Skeletal muscle satellite cell (primary cell): ENCODE data around the gene TMEM200B. TPM values are rescaled to one million over a fixed set of nuclear protein-coding genes. Genes with fewer than 3 reads are reported as not detected.

ENCODE experiments used
- H3K27me3 ChIP-seq: 2 replicates; pipeline ENCODE4 v1.7.0; 2013; ENCODE audit warnings: low read length; ENCODE audit not compliant: control insufficient read depth, insufficient read depth
- H3K36me3 ChIP-seq: 2 replicates; pipeline ENCODE4 v1.7.0; 2013; ENCODE audit warnings: mild to moderate bottlenecking, control low read depth, low read length; ENCODE audit not compliant: insufficient read depth
- H3K4me1 ChIP-seq: 2 replicates; pipeline ENCODE4 v1.7.0; 2013; ENCODE audit warnings: low read length; ENCODE audit not compliant: control insufficient read depth, insufficient read depth
- H3K4me2 ChIP-seq: 2 replicates; pipeline ENCODE4 v1.7.0; 2013; ENCODE audit warnings: mild to moderate bottlenecking, low read length
- H3K4me3 ChIP-seq: 2 replicates; pipeline ENCODE4 v1.7.0; 2013; ENCODE audit warnings: low read length
- H3K9ac ChIP-seq: 2 replicates; pipeline ENCODE4 v1.7.0; 2013; ENCODE audit warnings: mild to moderate bottlenecking, low read depth, low read length, moderate library complexity
- H3K9me3 ChIP-seq: replicated peaks from 2 replicates; pipeline ENCODE4 v1.7.0; 2013; ENCODE audit warnings: mild to moderate bottlenecking, control low read depth, low read length
- total RNA-seq: library from RNA; depleted of rRNA; stranded (reverse); fragments of >200 nt; gene quantifications from 2 replicates; pipeline ENCODE4 v1.2.3, GENCODE V29; 2012; rRNA removed

Gene TMEM200B
- total RNA-seq = 3.8 and 7.4 TPM in 2 replicates

GRCh38 chr1:29123887-29124365, at the start of gene TMEM200B:
TMEM200B (minus strand) TSS chr1:29123903; CDS start chr1:29121828, 2,075 bp downstream.
- peaks cover 25% of the 10 kb centered on the region for H3K4me1 ChIP-seq
- no peaks in the 10 kb centered on the region for H3K9me3 ChIP-seq
- no peaks in the 10 kb centered on the region for H3K36me3 ChIP-seq
- H3K27me3 ChIP-seq = peaks cover 29% of the 10 kb centered on the region
- H3K9ac ChIP-seq = peak within 1 kb of the TSS; percentile 88
- peak within 1 kb of the TSS; percentile 84 for H3K4me3 ChIP-seq
- peak within 1 kb of the TSS; percentile 89 for H3K4me2 ChIP-seq

GRCh38 chr1:29172415-29172939, 48.8 kb upstream of the TMEM200B start:
- H3K4me1 ChIP-seq = peaks cover 25% of the 10 kb centered on the region
- peaks cover 8% of the 10 kb centered on the region for H3K36me3 ChIP-seq
- H3K4me3 ChIP-seq = no peak overlapping the region
- H3K9me3 ChIP-seq = no peaks in the 10 kb centered on the region
- H3K9ac ChIP-seq = no peak overlapping the region
- H3K4me2 ChIP-seq = no peak overlapping the region
- no peaks in the 10 kb centered on the region for H3K27me3 ChIP-seq

DNA sequence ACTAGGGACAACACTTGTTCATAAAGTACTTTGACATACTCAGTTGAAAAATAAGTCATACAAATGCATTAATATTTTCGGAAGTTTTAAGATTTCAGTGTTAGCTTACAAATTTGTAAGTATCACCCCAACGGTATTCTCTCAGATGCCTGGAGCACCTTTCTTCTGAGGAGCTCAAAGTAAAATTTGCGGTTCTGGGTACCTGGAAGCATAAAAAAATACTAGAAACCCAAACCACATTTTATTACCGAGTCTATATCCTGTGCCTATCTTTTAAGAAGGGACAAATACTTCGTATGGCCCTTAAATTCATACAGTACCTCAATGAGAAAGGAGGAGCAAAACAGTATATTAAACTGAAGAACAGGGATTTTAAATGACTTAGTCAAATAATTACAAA, 47.8 kb upstream of the TMEM200B start:
- Histone ChIP-seq H3K36me3 (peaks cover 11% of the 10 kb centered on the region), H3K9me3 (no peaks in the 10 kb centered on the region), H3K9ac (no peak overlapping the region), H3K4me1 (peaks cover 16% of the 10 kb centered on the region), H3K4me2 (peak overlapping the region; percentile 21), H3K4me3 (no peak overlapping the region), H3K27me3 (no peaks in the 10 kb centered on the region)

DNA sequence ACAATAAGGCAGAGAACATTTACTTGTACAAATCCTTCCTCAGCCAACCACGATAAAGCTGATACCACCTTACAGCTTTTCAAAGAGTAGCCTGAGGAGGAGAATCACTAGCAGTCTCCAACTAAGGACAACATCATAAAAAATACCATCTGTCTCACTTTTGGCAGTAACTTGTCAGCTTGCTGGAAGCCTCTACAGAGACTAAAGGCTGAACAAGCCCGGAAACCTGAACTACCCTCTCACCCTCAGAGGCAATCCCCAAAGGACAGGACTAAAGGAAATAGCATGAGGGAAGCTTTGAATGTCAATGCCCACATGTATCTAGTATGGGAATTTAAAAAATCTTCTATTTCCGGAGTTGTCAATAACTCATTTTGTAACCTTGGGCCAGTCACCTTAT, 47.4 kb upstream of the TMEM200B start:
- H3K4me3 ChIP-seq = no peak overlapping the region
- no peaks in the 10 kb centered on the region for H3K27me3 ChIP-seq
- H3K9me3 ChIP-seq = no peaks in the 10 kb centered on the region
- no peak overlapping the region for H3K9ac ChIP-seq
- peaks cover 11% of the 10 kb centered on the region for H3K4me1 ChIP-seq
- peaks cover 15% of the 10 kb centered on the region for H3K36me3 ChIP-seq
- H3K4me2 ChIP-seq = peak overlapping the region; percentile 21

GRCh38 chr1:29169976-29170375, 46.3 kb upstream of the TMEM200B start:
- H3K4me2 ChIP-seq = no peak overlapping the region
- no peaks in the 10 kb centered on the region for H3K27me3 ChIP-seq
- no peak overlapping the region for H3K9ac ChIP-seq
- peaks cover 26% of the 10 kb centered on the region for H3K36me3 ChIP-seq
- peaks cover 11% of the 10 kb centered on the region for H3K4me1 ChIP-seq
- H3K4me3 ChIP-seq = no peak overlapping the region
- no peaks in the 10 kb centered on the region for H3K9me3 ChIP-seq

DNA sequence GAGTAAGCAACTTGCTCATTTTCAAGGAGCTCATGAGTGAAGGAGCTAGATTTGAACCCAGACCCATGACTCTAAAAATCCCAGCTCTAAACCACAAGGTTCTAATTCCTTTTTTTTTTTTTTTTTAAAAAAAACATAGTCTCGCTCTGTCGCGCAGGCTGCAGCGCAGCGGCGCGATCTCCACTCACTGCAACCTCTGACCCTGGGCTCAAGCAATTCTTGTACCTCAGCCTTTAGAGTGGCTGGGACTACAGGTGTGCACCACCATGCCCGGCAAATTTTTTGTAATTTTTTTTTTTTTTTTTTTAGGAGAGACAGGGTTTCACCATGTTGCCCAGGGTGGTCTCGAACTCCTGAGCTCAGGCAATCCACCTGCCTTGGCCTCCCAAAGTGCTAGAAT, 44.2 kb upstream of the TMEM200B start:
- Histone ChIP-seq H3K36me3 (peaks cover 46% of the 10 kb centered on the region), H3K27me3 (no peaks in the 10 kb centered on the region), H3K4me1 (peaks cover 11% of the 10 kb centered on the region), H3K4me3 (no peak overlapping the region), H3K9me3 (no peaks in the 10 kb centered on the region), H3K4me2 (no peak overlapping the region), H3K9ac (no peak overlapping the region)

GRCh38 chr1:29166291-29166878, 42.7 kb upstream of the TMEM200B start:
- no peak overlapping the region for H3K4me2 ChIP-seq
- no peak overlapping the region for H3K4me3 ChIP-seq
- H3K9ac ChIP-seq = no peak overlapping the region
- H3K36me3 ChIP-seq = peaks cover 52% of the 10 kb centered on the region
- H3K27me3 ChIP-seq = no peaks in the 10 kb centered on the region
- peaks cover 15% of the 10 kb centered on the region for H3K4me1 ChIP-seq
- no peaks in the 10 kb centered on the region for H3K9me3 ChIP-seq

DNA sequence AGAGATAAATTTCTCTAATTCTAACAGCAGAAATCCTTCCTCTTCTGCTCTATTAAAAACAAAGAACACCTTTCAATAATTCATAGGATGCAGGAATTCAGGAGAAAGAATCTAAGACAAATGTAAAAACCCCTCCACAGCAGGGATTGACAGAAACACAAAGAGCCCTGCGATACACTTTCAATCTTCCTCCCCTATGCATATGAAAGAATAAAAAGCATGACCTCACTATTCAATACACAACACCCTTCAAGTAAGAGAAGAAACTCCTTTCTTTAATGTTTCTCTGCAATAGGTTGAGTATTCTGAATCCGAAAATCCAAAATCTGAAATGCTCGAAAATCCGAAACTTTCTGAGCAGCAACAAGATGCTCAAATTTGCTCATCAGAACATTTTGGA, 40.9 kb upstream of the TMEM200B start:
- no peak overlapping the region for H3K4me3 ChIP-seq
- peaks cover 65% of the 10 kb centered on the region for H3K36me3 ChIP-seq
- H3K27me3 ChIP-seq = no peaks in the 10 kb centered on the region
- H3K9ac ChIP-seq = no peak overlapping the region
- H3K9me3 ChIP-seq = no peaks in the 10 kb centered on the region
- H3K4me2 ChIP-seq = no peak overlapping the region
- H3K4me1 ChIP-seq = peaks cover 7% of the 10 kb centered on the region

DNA sequence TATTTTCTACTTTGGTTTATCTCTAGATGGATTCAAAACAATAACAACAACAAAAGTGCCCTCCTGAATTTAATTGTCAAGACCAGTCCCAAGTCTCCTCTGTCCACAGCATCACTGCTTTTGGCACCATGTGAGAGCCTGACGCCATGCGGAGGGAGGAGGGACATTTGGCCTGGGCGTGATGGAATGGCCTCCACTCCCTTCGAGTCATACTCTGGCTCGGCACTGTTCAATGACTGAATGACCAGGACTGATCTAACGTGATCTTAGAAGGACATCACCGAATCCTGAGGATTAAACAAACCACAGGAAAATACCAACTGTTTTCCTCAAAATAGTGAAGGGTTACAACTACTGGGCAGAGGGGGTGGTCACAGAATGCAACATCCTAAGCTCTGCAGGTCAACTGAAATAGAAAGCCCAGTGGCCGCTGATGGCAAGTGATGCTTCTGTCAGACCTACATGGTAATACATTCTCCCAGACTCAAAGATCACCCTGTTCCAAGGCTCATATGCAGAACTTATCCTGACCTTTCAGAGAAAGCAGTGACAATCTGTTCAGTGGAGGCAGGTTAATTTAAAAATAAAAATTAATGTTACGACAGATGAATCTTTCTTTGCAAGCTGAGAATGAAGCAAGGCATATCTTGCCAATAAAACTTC, 38.9 kb upstream of the TMEM200B start:
- H3K4me3 ChIP-seq = no peak overlapping the region
- H3K27me3 ChIP-seq = no peaks in the 10 kb centered on the region
- peaks cover 80% of the 10 kb centered on the region for H3K36me3 ChIP-seq
- H3K4me2 ChIP-seq = peak overlapping the region; percentile 13
- H3K9ac ChIP-seq = no peak overlapping the region
- H3K4me1 ChIP-seq = peaks cover 7% of the 10 kb centered on the region
- no peaks in the 10 kb centered on the region for H3K9me3 ChIP-seq

- Histone ChIP-seq H3K4me2 (no peak overlapping the region), H3K36me3 (peaks cover 84% of the 10 kb centered on the region), H3K9ac (no peak overlapping the region), H3K27me3 (no peaks in the 10 kb centered on the region), H3K4me1 (peaks cover 7% of the 10 kb centered on the region), H3K4me3 (no peak overlapping the region), H3K9me3 (no peaks in the 10 kb centered on the region)
Observed at GRCh38 chr1:29162025-29162424, 38.3 kb upstream of the TMEM200B start.

GRCh38 chr1:29159773-29160172, 36.1 kb upstream of the TMEM200B start:
- Histone ChIP-seq H3K36me3 (peaks cover 81% of the 10 kb centered on the region), H3K4me2 (no peak overlapping the region), H3K4me1 (peaks cover 7% of the 10 kb centered on the region), H3K27me3 (no peaks in the 10 kb centered on the region), H3K9ac (no peak overlapping the region), H3K9me3 (no peaks in the 10 kb centered on the region), H3K4me3 (no peak overlapping the region)

DNA sequence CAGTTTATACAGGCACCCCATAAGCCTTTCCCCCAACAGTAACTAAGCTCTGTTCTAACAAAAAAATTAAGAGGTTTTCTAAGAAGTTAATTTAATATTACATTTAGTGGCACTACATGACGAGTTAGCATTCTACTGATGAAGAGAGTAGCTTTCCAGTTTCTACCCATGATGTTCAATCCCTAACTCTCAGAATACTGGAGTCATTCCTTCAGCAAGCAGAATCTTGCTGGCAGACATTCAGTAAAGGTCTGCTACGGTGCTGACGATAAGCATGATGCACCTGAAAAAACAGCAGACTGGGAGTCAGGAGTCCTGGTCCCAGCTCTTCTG, 33.5 kb upstream of the TMEM200B start:
- Histone ChIP-seq H3K9ac (no peak overlapping the region), H3K27me3 (no peaks in the 10 kb centered on the region), H3K9me3 (no peaks in the 10 kb centered on the region), H3K4me1 (peaks cover under 1% of the 10 kb centered on the region), H3K4me2 (no peak overlapping the region), H3K36me3 (peaks cover 78% of the 10 kb centered on the region), H3K4me3 (no peak overlapping the region)
